WI38 (cell line): ENCODE results near the gene ISOC2.
A peak's percentile ranks its signal among the peaks of the same experiment; 100 is the strongest.

Experiments
- H3K4me3 ChIP-seq: 2 replicates; pipeline ENCODE4 v1.5.1; 2011; ENCODE audit warnings: low read depth, mild to moderate bottlenecking, control low read depth, low read length
- CTCF ChIP-seq: IDR thresholded peaks from 2 replicates; pipeline ENCODE4 v1.5.1; 2012; ENCODE audit warnings: low read depth, mild to moderate bottlenecking, control low read depth, low read length

Gene ISOC2

GRCh38 chr19:55473225-55474012 is 12.0 kb upstream of the ISOC2 start:
- TF ChIP-seq CTCF = no peak
- no peak overlapping the region for H3K4me3 ChIP-seq

GRCh38 chr19:55472463-55472862 is 11.0 kb upstream of the ISOC2 start:
- no peak for TF ChIP-seq CTCF
- H3K4me3 ChIP-seq = no peak overlapping the region

GRCh38 chr19:55471266-55471665 is 9.8 kb upstream of the ISOC2 start:
- H3K4me3 ChIP-seq = no peak overlapping the region
- TF ChIP-seq CTCF = no peak

GRCh38 chr19:55468054-55468393 is 6.6 kb upstream of the ISOC2 start:
- no peak for TF ChIP-seq CTCF
- no peak overlapping the region for H3K4me3 ChIP-seq

GRCh38 chr19:55467236-55468053 is 6.0 kb upstream of the ISOC2 start:
- peak; percentile 96 for TF ChIP-seq CTCF
- H3K4me3 ChIP-seq = no peak overlapping the region

GRCh38 chr19:55466241-55466614 is 4.8 kb upstream of the ISOC2 start:
- H3K4me3 ChIP-seq = no peak overlapping the region
- TF ChIP-seq CTCF = no peak

- H3K4me3 ChIP-seq = no peak overlapping the region
- TF ChIP-seq CTCF = no peak
These were observed 4.2 kb upstream of the ISOC2 start for GRCh38 chr19:55465460-55466240.
